GM12801 (cell line): Measurements from ENCODE around the gene IRAK4.

Source experiments
- CTCF ChIP-seq: IDR thresholded peaks from one replicate; pipeline ENCODE4 v1.5.1; 2011; ENCODE audit warnings: control low read depth; ENCODE audit not compliant: insufficient read length; ENCODE audit errors: extremely low read depth

Gene IRAK4

GRCh38 chr12:43758728-43759563, at the start of gene IRAK4, which contains the start of gene PUS7L:
Gene IRAK4, plus strand, starts transcription at chr12:43758951. Its CDS starts 9,161 bp downstream, at chr12:43768112.
Gene PUS7L, minus strand, starts transcription at chr12:43758790. Its CDS starts 3,545 bp downstream, at chr12:43755245.
- no peak for TF ChIP-seq CTCF

- TF ChIP-seq CTCF = no peak
These were observed 47.4 kb upstream of the IRAK4 start for GRCh38 chr12:43711348-43711747.

- TF ChIP-seq CTCF = no peak
These were observed 36.1 kb upstream of the IRAK4 start for GRCh38 chr12:43722621-43723020.

- no peak for TF ChIP-seq CTCF
These were observed 35.6 kb upstream of the IRAK4 start for GRCh38 chr12:43723134-43723533.

GRCh38 chr12:43728117-43728516, 30.6 kb upstream of the IRAK4 start:
- TF ChIP-seq CTCF = no peak

- no peak for TF ChIP-seq CTCF
These were observed 30.1 kb upstream of the IRAK4 start for GRCh38 chr12:43728698-43729097.

- TF ChIP-seq CTCF = no peak
These were observed 28.5 kb upstream of the IRAK4 start for GRCh38 chr12:43730283-43730682.
